Tibial nerve (tissue), 4 donors: Measurements from ENCODE around the gene CRYBB3. TPM values are rescaled to one million over a fixed set of nuclear protein-coding genes. Genes with fewer than 3 reads are reported as not detected.
"Not testable (repeated sequence)": the region's sequence is repeated elsewhere in the genome, so short reads cannot be mapped to it uniquely, and the experiment has no call there.

ENCODE experiments used
- DNase-seq, 2 donors: peaks; one replicate each; pipeline ENCODE4 v3.0.0-alpha.2; 2019; ENCODE audit warnings: low spot score in 2 of 2
- H3K27ac ChIP-seq, 4 donors: fragments of 200-600 bp; sonication (generic) in 3 of 4; one replicate each; pipeline ENCODE4 v1.5.1; 2017 to 2019; ENCODE audit warnings: mild to moderate bottlenecking in 1 of 4
- H3K27me3 ChIP-seq, 2 donors: fragments of 200-600 bp; sonication (generic) in 1 of 2; one replicate each; pipeline versions ENCODE4 v1.5.1 to v1.6.0; 2017 to 2019
- H3K36me3 ChIP-seq, 3 donors: fragments of 200-600 bp; sonication (generic); one replicate each; pipeline ENCODE4 v1.5.1; 2018 to 2019
- H3K4me1 ChIP-seq, 4 donors: fragments of 200-600 bp; sonication (generic) in 3 of 4; one replicate each; pipeline ENCODE4 v1.5.1; 2017 to 2019
- H3K4me3 ChIP-seq, 4 donors: fragments of 200-600 bp; sonication (generic) in 3 of 4; one replicate each; pipeline ENCODE4 v1.5.1; 2017 to 2019; ENCODE audit warnings: mild to moderate bottlenecking in 1 of 4, moderate library complexity in 1 of 4
- H3K9me3 ChIP-seq, 4 donors: fragments of 200-600 bp; sonication (generic) in 3 of 4; one replicate each; pipeline ENCODE4 v1.5.1; 2017 to 2019
- CTCF ChIP-seq, 5 experiments: fragments of 200-600 bp in 3 of 5; fragments of 450-650 bp in 2 of 5; sonication (generic) in 3 of 5; IDR thresholded peaks; one replicate each; pipeline ENCODE4 v1.5.1; 2016 to 2019; ENCODE audit warnings: antibody characterized with exemption in 5 of 5, mild to moderate bottlenecking in 3 of 5, moderate library complexity in 2 of 5
- EP300 ChIP-seq, 2 donors: sonication (generic); formaldehyde crosslinking; IDR thresholded peaks; one replicate each; pipeline ENCODE4 v1.6.1; 2017; ENCODE audit warnings: antibody characterized with exemption in 2 of 2, mild to moderate bottlenecking in 1 of 2
- POLR2A ChIP-seq, 2 donors: fragments of 450-650 bp; IDR thresholded peaks; one replicate each; pipeline ENCODE4 v1.6.1; 2017; ENCODE audit warnings: antibody characterized with exemption in 2 of 2, mild to moderate bottlenecking in 2 of 2, moderate library complexity in 2 of 2
- WGBS, 2 donors: methylation state at CpG; one replicate each; pipeline ENCODE4 v1.1.5; 2018; 5-methylcytosine and 5-hydroxymethylcytosine counted together
- total RNA-seq, 4 donors: library from RNA; depleted of rRNA; stranded (reverse); fragments of >200 nt; gene quantifications; one replicate each; pipeline ENCODE4 v1.1.0, GENCODE V29; 2016

Gene CRYBB3
- total RNA-seq, 4 donors from 2014 or later = not detected

DNA sequence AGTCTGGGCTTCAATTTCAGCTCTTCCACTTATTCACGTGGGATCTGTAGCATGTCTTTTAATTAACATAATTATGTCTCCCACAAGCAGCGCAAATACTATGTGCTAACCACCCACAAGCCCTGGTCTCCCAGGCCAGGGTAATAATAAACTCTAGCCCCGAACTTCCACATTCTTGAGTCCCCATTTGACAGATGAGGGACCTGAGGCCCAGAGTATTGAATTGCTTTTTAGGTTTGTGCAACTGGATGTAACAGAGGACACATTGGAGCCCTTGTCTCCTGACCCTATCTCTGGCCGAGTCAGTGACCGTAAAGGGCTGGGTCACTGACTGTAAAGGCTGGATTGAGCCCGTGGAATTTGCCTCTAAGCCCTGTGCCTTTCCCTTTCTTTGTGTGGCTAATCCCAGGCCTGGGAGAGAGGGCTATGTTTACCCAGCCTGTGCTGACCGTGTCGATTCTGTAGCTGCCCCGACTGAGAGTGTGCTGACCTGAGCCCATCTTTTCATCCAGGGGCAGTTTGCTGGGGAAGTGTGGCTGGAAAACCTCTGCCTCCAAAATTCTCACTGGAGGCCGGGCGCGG lies 23.7 kb downstream of the CRYBB3 start:
- TF ChIP-seq EP300 (IDR thresholded peaks at IDR 0.05) = no peak
- TF ChIP-seq POLR2A (IDR thresholded peaks at IDR 0.05) = no peak
- no peak for TF ChIP-seq CTCF (IDR thresholded peaks at IDR 0.05)
- Histone ChIP-seq H3K27ac (no peak overlapping the region), H3K4me3 (no peak overlapping the region), H3K4me1 (no peaks in the 10 kb centered on the region), H3K36me3 (no peaks in the 10 kb centered on the region), H3K27me3 (peaks cover 0 to 6% of the 10 kb centered on the region in 2 donors), H3K9me3 (no peaks in the 10 kb centered on the region)
- DNase-seq = no peak
- WGBS, 2 donors = 54 to 58% methylated on average over 9 to 12 of the region's 12 CpGs

- H3K4me1 ChIP-seq = no peaks in the 10 kb centered on the region
- no peak for DNase-seq
- H3K4me3 ChIP-seq = no peak overlapping the region
- no peaks in the 10 kb centered on the region for H3K36me3 ChIP-seq
- no peak overlapping the region for H3K27ac ChIP-seq
- TF ChIP-seq EP300 (IDR thresholded peaks at IDR 0.05) (no peak), CTCF (IDR thresholded peaks at IDR 0.05) (no peak)
- 82 to 90% methylated on average over 13 of the region's 13 CpGs for WGBS, 2 donors
- H3K27me3 ChIP-seq = peaks cover 0 to 8% of the 10 kb centered on the region in 2 donors
- no peaks in the 10 kb centered on the region for H3K9me3 ChIP-seq
These were observed 29.2 kb downstream of the CRYBB3 start for GRCh38 chr22:25228822-25229221.

GRCh38 chr22:25230760-25231159 lies 31.1 kb downstream of the CRYBB3 start:
- not testable (repeated sequence) for H3K27me3 ChIP-seq

DNA sequence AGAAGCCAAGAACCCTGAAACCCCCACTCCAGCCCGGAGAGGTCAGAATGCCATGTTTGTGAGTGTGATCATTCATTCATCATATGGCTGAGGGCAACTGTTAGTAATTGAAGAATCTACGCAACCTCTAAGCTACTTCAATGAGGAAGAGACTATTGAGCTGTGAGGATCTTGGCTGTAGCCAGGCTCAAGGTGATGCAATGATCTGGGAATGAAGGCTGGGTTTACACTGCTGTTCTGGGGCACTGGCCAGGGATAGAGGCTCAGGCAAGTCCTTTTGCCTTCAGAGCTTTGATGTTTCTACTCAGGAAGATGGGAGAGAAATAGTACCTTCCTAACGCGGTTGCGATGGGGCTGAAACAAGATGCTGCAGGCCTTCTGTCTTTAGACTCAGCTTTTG lies 32.6 kb downstream of the CRYBB3 start:
- H3K9me3 ChIP-seq = no peaks in the 10 kb centered on the region
- H3K27me3 ChIP-seq = peaks cover 0 to 18% of the 10 kb centered on the region in 2 donors
- 63 to 82% methylated on average over 5 of the region's 5 CpGs for WGBS, 2 donors
- H3K4me3 ChIP-seq = no peak overlapping the region
- H3K27ac ChIP-seq = no peak overlapping the region
- DNase-seq = no peak
- H3K36me3 ChIP-seq = no peaks in the 10 kb centered on the region
- H3K4me1 ChIP-seq = peaks cover 0 to 4% (median 0%) of the 10 kb centered on the region in 4 donors
- TF ChIP-seq EP300 (IDR thresholded peaks at IDR 0.05) = no peak
- no peak for TF ChIP-seq POLR2A (IDR thresholded peaks at IDR 0.05)
- TF ChIP-seq CTCF (IDR thresholded peaks at IDR 0.05) = no peak

More at GRCh38 chr22:25230760-25231159, 31.1 kb downstream of the CRYBB3 start:
- H3K4me1 ChIP-seq, H3K4me3 ChIP-seq, H3K27ac ChIP-seq, H3K36me3 ChIP-seq, DNase-seq, H3K9me3 ChIP-seq: not testable (repeated sequence)
- WGBS, 2 donors = 82 to 83% methylated on average over 2 of the region's 2 CpGs

DNA sequence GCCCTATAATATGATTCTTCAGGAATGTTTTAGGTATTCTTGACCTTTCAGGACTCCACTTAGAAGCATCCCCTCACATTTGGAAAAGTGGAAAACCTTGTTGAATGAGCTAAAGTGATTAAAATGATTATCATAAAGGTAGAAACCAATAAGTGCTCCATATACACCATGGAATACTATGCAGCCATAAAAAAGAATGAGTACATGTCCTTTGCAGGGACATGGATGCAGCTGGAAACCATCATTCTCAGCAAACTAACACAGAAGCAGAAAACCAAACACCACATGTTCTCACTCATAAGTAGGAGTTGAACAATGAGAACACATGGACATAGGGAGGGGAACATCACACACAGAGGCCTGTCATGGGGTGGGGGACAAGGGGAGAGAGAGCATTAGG lies 34.0 kb downstream of the CRYBB3 start:
- H3K27me3 ChIP-seq = peaks cover 0 to 18% of the 10 kb centered on the region in 2 donors
- not testable (repeated sequence) for DNase-seq, H3K27ac ChIP-seq, H3K36me3 ChIP-seq, H3K4me1 ChIP-seq, H3K4me3 ChIP-seq, H3K9me3 ChIP-seq

DNA sequence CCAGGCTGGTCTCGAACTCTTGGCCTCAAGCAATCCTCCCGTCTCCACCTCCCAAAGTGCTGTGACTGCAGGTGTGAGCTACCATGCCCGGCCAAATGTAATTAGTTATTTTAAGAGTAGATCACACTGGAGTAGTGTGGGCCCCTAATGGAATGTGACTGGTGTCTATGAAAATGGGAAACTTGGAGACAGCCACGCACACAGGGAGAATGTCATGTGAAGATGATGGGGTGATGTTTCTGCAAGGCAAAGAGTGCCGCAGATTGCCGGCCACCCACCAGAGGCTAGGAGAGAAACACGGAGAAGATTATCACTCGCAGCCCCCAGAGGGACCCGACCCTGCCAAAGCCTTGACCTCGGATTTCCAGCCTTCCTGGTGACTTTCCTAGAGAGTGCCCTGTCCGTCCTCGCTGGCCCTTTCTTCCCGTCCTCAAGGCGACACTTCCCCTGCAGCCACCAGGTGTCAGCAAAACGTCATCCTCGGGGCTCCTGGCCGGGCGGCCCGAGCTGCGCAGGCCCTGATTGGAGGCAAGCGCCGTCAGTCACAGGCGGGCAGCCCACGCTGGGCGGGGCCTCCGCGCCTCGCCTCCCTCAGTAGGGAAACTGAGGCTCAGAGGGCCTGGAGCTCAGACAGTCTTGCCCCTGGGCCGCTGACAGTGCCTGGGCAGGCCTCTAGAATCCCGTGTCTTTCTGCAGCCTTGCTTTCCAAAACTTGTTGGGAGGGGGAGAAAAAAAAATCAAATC lies 36.1 kb downstream of the CRYBB3 start:
- Histone ChIP-seq H3K36me3 (no peaks in the 10 kb centered on the region), H3K9me3 (no peaks in the 10 kb centered on the region), H3K4me3 (no peak overlapping the region), H3K27ac (no peak overlapping the region), H3K27me3 (peaks cover 0 to 18% of the 10 kb centered on the region in 2 donors), H3K4me1 (peaks cover 0 to 4% (median 0%) of the 10 kb centered on the region in 4 donors)
- 10 to 18% methylated on average over 24 to 30 of the region's 30 CpGs for WGBS, 2 donors
- peak in 1 of 2 donors; percentile 18 for DNase-seq
- TF ChIP-seq CTCF (IDR thresholded peaks at IDR 0.05) (peak; percentile 19 to 55 (median 41)), POLR2A (IDR thresholded peaks at IDR 0.05) (no peak)
